Erythroblast (primary cell): Measurements from ENCODE around the gene GLDC.

Source experiments
- GATA1 ChIP-seq: IDR thresholded peaks from 2 replicates; pipeline ENCODE4 v1.6.1; 2011; ENCODE audit warnings: low read depth, mild to moderate bottlenecking, control low read depth, low read length, moderate library complexity
- POLR2A ChIP-seq: IDR thresholded peaks from 2 replicates; pipeline ENCODE4 v1.6.1; 2011; ENCODE audit warnings: mild to moderate bottlenecking, low read length

- TF ChIP-seq POLR2A, result no peak
- TF ChIP-seq GATA1, result no peak
These were observed 102.3 kb downstream of the GLDC start for GRCh38 chr9:6543204-6543603.
